ENCODE measurements around the gene RTN4RL2.

DNA sequence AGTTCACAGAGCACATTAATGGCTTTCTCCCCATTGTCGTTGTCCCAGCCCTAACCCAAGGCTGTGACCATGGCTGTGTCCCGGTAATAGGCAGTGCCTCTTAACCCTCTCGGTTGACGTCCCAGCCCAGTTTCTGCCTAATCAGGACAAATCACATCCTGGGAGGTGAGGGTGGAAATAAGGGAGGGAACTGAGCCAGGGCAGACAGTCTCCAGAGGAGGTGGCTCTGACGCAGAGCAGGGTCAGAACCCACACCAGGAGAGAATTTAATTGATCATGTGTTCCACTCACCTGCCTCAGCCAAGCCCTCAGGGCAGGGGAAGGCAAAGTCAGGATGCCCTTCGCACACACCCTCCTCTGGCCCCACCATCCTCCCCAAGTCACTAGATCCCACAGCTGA, 38.2 kb downstream of the RTN4RL2 start:
- TF ChIP-seq RAD21 (conservative IDR thresholded peaks at IDR 0.05) (no peak), POLR2AphosphoS5 (IDR thresholded peaks at IDR 0.05) (no peak), EP300 (conservative IDR thresholded peaks at IDR 0.05; ENCODE audit: poor library complexity, severe bottlenecking) (no peak)
